Nephron progenitor cell (in vitro differentiated cells): ENCODE data around the gene HFE.

Experiments used
- DNase-seq: peaks from one replicate; pipeline ENCODE4 v3.0.0; 2021
- H3K27ac Mint-ChIP-seq: 2 replicates; pipeline ENCODE4 v1.8.0; 2021; ENCODE audit warnings: mild to moderate bottlenecking, moderate library complexity, mixed read lengths
- H3K27me3 Mint-ChIP-seq: 2 replicates; pipeline ENCODE4 v1.8.0; 2021; ENCODE audit warnings: mild to moderate bottlenecking, low read depth, mixed read lengths; ENCODE audit not compliant: poor library complexity
- H3K36me3 Mint-ChIP-seq: 2 replicates; pipeline ENCODE4 v1.8.0; 2021; ENCODE audit warnings: low read depth, mixed read lengths
- H3K4me1 Mint-ChIP-seq: 2 replicates; pipeline ENCODE4 v1.8.0; 2021; ENCODE audit warnings: mixed read lengths
- H3K4me3 Mint-ChIP-seq: 2 replicates; pipeline ENCODE4 v1.8.0; 2021; ENCODE audit warnings: mild to moderate bottlenecking, moderate library complexity, mixed read lengths
- H3K9me3 Mint-ChIP-seq: 2 replicates; pipeline ENCODE4 v1.8.0; 2021; ENCODE audit warnings: mild to moderate bottlenecking, moderate library complexity, mixed read lengths
- CTCF ChIP-seq: fragments of 200-600 bp; sonication (generic); IDR thresholded peaks from 2 replicates; pipeline ENCODE4 v1.5.0; 2021; ENCODE audit warnings: antibody characterized with exemption

Gene HFE

GRCh38 chr6:26126394-26127235, 39.4 kb downstream of the HFE start:
- Mint-ChIP-seq H3K9me3 (no peaks in the 10 kb centered on the region), H3K27ac (peak overlapping the region; percentile 99), H3K36me3 (peaks cover 15% of the 10 kb centered on the region), H3K4me3 (peak overlapping the region; percentile 100), H3K27me3 (no peaks in the 10 kb centered on the region), H3K4me1 (peaks cover 50% of the 10 kb centered on the region)
- no peak for TF ChIP-seq CTCF
- DNase-seq: no peak

- TF ChIP-seq CTCF: no peak
- Mint-ChIP-seq H3K4me1 (peaks cover 47% of the 10 kb centered on the region), H3K27ac (no peak overlapping the region), H3K9me3 (no peaks in the 10 kb centered on the region), H3K4me3 (peak overlapping the region; percentile 13), H3K27me3 (no peaks in the 10 kb centered on the region), H3K36me3 (peaks cover 15% of the 10 kb centered on the region)
- no peak for DNase-seq
Measured at GRCh38 chr6:26128013-26128771, 41.0 kb downstream of the HFE start.

- no peak for DNase-seq
- Mint-ChIP-seq H3K27me3 (no peaks in the 10 kb centered on the region), H3K4me1 (peaks cover 51% of the 10 kb centered on the region), H3K9me3 (no peaks in the 10 kb centered on the region), H3K36me3 (peaks cover 15% of the 10 kb centered on the region), H3K27ac (no peak overlapping the region), H3K4me3 (no peak overlapping the region)
- TF ChIP-seq CTCF: no peak
Measured at GRCh38 chr6:26129656-26130055, 42.4 kb downstream of the HFE start.

- no peak for TF ChIP-seq CTCF
- no peaks in the 10 kb centered on the region for H3K27me3 Mint-ChIP-seq
- peaks cover 52% of the 10 kb centered on the region for H3K4me1 Mint-ChIP-seq
- DNase-seq: no peak
- peaks cover 15% of the 10 kb centered on the region for H3K36me3 Mint-ChIP-seq
- H3K4me3 Mint-ChIP-seq: no peak overlapping the region
- no peak overlapping the region for H3K27ac Mint-ChIP-seq
- no peaks in the 10 kb centered on the region for H3K9me3 Mint-ChIP-seq
Measured at GRCh38 chr6:26130581-26131249, 43.5 kb downstream of the HFE start.

GRCh38 chr6:26131618-26132017, 44.4 kb downstream of the HFE start:
- peak overlapping the region; percentile 85 for H3K27ac Mint-ChIP-seq
- DNase-seq: no peak
- no peaks in the 10 kb centered on the region for H3K9me3 Mint-ChIP-seq
- TF ChIP-seq CTCF: no peak
- no peak overlapping the region for H3K4me3 Mint-ChIP-seq
- H3K27me3 Mint-ChIP-seq: no peaks in the 10 kb centered on the region
- H3K4me1 Mint-ChIP-seq: peaks cover 57% of the 10 kb centered on the region
- H3K36me3 Mint-ChIP-seq: peaks cover 15% of the 10 kb centered on the region
